Ascending aorta (tissue), 2 donors: ENCODE results near the gene MAPK11. TPM values are rescaled to one million over a fixed set of nuclear protein-coding genes. Genes with fewer than 3 reads are reported as not detected.
A peak's percentile ranks its signal among the peaks of the same experiment; 100 is the strongest.

Experiments used
- DNase-seq, 2 donors: peaks; one replicate each; pipeline ENCODE4 v3.0.0-alpha.2; 2019; ENCODE audit warnings: low spot score in 2 of 2
- H3K27ac ChIP-seq, 2 donors: fragments of 200-600 bp; sonication (generic); one replicate each; pipeline ENCODE4 v1.5.1; 2016 to 2017; ENCODE audit warnings: mild to moderate bottlenecking in 1 of 2
- H3K27me3 ChIP-seq: fragments of 200-600 bp; sonication (generic); one replicate; pipeline ENCODE4 v1.5.1; 2017
- H3K36me3 ChIP-seq, 2 donors: fragments of 200-600 bp; sonication (generic); one replicate each; pipeline ENCODE4 v1.5.1; 2016
- H3K4me1 ChIP-seq, 2 donors: fragments of 200-600 bp; sonication (generic); one replicate each; pipeline ENCODE4 v1.5.1; 2016 to 2017; ENCODE audit warnings: mild to moderate bottlenecking in 1 of 2
- H3K4me3 ChIP-seq, 2 donors: fragments of 200-600 bp; sonication (generic); one replicate each; pipeline ENCODE4 v1.5.1; 2016 to 2017; ENCODE audit warnings: mild to moderate bottlenecking in 1 of 2
- H3K9me3 ChIP-seq, 2 donors: fragments of 200-600 bp; sonication (generic); one replicate each; pipeline ENCODE4 v1.5.1; 2016
- intact Hi-C: fragments of 100-400 bp; cut with DNase I; formaldehyde crosslinking; loops from one replicate; pipeline ENCODE4 v1.15.1; 2023
- total RNA-seq: library from RNA; depleted of rRNA; stranded (reverse); fragments of >200 nt; gene quantifications from one replicate; pipeline ENCODE4 v1.1.0, GENCODE V29; 2016
- TF ChIP-seq, protein P1 (sequence below), 3 experiments: fragments of 200-600 bp in 2 of 3; fragments of 450-650 bp in 1 of 3; sonication (generic) in 2 of 3; IDR thresholded peaks; one replicate each; pipeline ENCODE4 v1.5.1; 2016 to 2019; ENCODE audit warnings: antibody characterized with exemption in 3 of 3, mild to moderate bottlenecking in 1 of 3, moderate library complexity in 1 of 3

The MAPK11 gene
- total RNA-seq, 1 donor from 2014 or later = 117 TPM

DNA sequence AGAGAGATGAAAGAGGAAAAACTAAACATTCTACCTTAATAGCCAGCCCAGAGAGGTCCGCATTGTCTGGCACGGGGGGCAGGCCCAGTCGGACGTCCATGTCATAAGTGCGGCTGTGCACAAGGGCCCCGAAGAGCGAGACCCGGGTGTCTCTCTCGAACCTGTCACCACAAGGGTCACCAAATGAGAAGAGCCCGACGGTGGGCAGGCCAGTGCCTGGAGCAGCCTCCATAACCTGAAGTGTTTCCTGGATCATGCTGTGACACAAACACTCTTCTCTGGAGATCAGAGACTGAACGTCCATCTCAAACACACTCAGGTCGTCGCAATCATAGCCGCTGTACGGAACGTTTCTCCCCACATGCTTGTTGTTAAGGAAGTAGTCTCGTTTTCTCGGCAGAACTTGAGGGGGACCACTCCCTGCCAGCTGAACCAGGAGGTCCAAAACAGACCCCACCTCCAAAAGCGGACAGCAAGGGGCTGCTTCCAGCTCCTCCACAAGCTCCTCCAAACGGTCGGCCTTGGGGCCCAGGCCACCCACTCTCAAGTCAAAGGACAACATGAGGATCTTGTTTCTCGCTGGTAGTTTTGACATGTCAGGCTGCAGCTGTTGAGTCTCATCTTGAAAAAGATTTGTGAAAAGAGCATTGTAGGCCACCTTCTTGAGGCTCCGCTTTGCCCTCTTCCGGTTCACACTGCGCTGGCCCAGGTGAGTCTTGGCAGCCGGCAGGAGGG lies 26.3 kb downstream of the MAPK11 start:
- Histone ChIP-seq H3K27ac (peak overlapping the region; percentile 92 to 95), H3K4me3 (peak overlapping the region; percentile 70 to 91), H3K9me3 (no peaks in the 10 kb centered on the region), H3K4me1 (peaks cover 13 to 35% of the 10 kb centered on the region in 2 donors), H3K36me3 (peaks cover 13 to 26% of the 10 kb centered on the region in 2 donors), H3K27me3 (no peaks in the 10 kb centered on the region)
- TF ChIP-seq, protein P1, sequence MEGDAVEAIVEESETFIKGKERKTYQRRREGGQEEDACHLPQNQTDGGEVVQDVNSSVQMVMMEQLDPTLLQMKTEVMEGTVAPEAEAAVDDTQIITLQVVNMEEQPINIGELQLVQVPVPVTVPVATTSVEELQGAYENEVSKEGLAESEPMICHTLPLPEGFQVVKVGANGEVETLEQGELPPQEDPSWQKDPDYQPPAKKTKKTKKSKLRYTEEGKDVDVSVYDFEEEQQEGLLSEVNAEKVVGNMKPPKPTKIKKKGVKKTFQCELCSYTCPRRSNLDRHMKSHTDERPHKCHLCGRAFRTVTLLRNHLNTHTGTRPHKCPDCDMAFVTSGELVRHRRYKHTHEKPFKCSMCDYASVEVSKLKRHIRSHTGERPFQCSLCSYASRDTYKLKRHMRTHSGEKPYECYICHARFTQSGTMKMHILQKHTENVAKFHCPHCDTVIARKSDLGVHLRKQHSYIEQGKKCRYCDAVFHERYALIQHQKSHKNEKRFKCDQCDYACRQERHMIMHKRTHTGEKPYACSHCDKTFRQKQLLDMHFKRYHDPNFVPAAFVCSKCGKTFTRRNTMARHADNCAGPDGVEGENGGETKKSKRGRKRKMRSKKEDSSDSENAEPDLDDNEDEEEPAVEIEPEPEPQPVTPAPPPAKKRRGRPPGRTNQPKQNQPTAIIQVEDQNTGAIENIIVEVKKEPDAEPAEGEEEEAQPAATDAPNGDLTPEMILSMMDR (IDR thresholded peaks at IDR 0.05) = no peak
- intact Hi-C loops = loop anchor here (2.0 to 5.0 kb wide), 5 partner anchors 42 to 383 kb away; partner anchors contain the start of genes ARSA, LMF2, PPP6R2 and SELENOO
- DNase-seq = no peak

DNA sequence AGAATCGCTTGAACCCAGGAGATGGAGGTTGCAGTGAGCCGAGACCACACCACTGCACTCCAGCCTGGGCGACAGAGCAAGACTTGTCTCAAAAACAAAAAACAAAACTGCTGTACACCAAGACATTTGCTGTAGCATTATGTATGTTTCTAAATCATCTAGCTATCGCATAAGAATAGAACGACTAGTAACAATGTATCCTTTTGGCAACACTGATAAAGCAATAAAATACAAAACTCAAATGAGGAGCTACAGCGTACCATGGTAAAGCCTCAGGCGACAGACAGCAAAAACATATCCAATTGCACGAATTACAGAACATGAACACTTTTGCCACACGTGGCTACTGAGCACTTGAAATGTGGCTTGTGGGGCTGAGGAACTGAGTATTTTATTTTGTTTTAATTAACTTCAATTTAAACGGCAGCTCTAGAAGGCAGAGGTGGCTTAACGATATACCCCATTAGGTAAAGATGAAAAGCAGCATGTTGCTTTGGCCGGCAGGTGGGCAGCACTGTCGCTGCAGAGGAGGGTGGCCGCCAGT lies 27.7 kb downstream of the MAPK11 start:
- intact Hi-C loops = loop anchor here (5.0 kb wide), 2 partner anchors 40 to 385 kb away; partner anchors contain the start of genes ARSA and SELENOO
- H3K9me3 ChIP-seq = no peaks in the 10 kb centered on the region
- peak overlapping the region; percentile 70 to 91 for H3K4me3 ChIP-seq
- TF ChIP-seq, protein P1 (IDR thresholded peaks at IDR 0.05) = no peak
- H3K27ac ChIP-seq = no peak overlapping the region
- peaks cover 13 to 35% of the 10 kb centered on the region in 2 donors for H3K4me1 ChIP-seq
- peaks cover 20 to 22% of the 10 kb centered on the region in 2 donors for H3K36me3 ChIP-seq
- no peaks in the 10 kb centered on the region for H3K27me3 ChIP-seq
- no peak for DNase-seq

DNA sequence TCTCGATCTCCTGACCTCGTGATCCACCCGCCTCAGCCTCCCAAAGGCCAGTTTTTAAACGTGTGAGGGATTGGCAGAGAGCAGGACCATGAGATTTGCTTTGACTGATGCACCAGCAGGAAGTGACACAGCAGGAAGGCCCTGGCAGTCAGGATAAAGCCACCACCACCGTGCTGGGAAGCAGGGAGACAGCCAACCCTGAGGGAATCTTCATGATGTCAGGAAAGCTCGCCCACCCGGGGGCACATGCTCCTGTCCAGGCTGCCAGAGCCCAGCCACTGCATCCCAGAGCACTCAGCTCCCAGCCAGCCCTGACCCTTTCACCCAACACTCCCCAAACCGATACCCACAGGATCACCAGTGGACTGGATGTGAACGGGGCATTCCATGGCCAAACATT lies 31.4 kb downstream of the MAPK11 start:
- peaks cover 8 to 26% of the 10 kb centered on the region in 2 donors for H3K4me1 ChIP-seq
- H3K4me3 ChIP-seq = no peak overlapping the region
- intact Hi-C loops = no loop called here
- no peak for DNase-seq
- H3K27ac ChIP-seq = no peak overlapping the region
- H3K36me3 ChIP-seq = peaks cover 22 to 29% of the 10 kb centered on the region in 2 donors
- H3K27me3 ChIP-seq = no peaks in the 10 kb centered on the region
- TF ChIP-seq, protein P1 (IDR thresholded peaks at IDR 0.05) = no peak
- no peaks in the 10 kb centered on the region for H3K9me3 ChIP-seq

DNA sequence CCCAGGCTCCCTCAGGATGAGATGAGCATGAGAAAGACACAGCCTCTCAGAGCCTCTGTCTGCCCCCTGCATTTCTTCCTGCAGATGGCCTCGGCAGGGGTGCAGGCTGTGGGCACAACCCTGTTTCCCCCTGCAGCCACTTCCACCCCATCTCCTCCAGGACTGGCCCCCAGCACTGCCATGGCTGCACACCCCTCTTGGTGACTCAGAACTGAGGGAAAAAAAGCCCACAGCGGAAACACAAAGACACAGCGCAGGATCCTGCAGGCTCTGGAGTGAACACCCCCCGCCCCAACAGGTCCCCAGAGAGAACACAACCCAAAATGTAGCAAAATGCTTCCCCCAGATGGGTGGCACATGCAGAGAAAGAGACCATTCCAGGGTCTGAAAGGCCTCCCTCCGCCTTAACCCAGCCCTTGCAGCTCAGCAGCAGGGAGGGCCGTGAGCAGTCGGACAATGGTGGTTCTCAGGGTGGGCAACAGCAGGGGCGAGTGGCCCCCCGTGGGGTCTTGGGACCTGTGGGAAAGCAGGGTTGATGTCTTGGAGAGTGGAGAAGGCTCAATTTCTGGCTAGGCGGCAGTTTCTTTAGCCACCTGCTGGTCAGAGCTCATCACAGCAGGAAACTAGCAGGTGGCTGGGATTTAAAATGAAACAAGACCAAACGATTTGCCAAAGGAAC lies 33.3 kb downstream of the MAPK11 start:
- intact Hi-C loops = no loop called here

DNA sequence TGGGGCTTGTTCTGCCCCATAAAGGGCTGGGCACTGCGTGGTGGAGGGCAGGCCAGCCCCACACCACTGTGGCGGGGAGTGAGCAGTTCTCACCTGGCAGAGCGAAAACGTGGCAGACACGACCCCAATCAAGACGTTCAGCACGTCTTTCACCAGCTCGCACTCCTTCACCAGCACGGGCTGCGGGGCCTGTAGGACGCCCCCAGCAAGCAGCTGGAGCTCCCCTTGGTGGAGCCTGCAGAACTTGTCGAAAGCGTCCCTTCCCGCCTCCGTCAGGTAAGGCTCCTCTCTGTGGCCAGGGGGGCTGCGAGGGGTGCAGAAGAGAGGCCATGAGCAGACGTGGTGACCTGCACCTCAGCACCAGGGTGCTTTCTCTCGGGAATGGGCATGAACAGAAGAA lies 37.0 kb downstream of the MAPK11 start:
- Histone ChIP-seq H3K4me1 (no peaks in the 10 kb centered on the region), H3K9me3 (no peaks in the 10 kb centered on the region), H3K4me3 (no peak overlapping the region), H3K27me3 (no peaks in the 10 kb centered on the region), H3K27ac (no peak overlapping the region), H3K36me3 (peaks cover 29 to 32% of the 10 kb centered on the region in 2 donors)
- no peak for DNase-seq
- intact Hi-C loops = no loop called here
- TF ChIP-seq, protein P1 (IDR thresholded peaks at IDR 0.05) = no peak

More for the DNA sequence above, 33.3 kb downstream of the MAPK11 start:
- Histone ChIP-seq H3K4me3 (no peak overlapping the region), H3K27ac (no peak overlapping the region), H3K4me1 (peaks cover 0 to 9% of the 10 kb centered on the region in 2 donors), H3K9me3 (no peaks in the 10 kb centered on the region), H3K27me3 (no peaks in the 10 kb centered on the region), H3K36me3 (peaks cover 29 to 31% of the 10 kb centered on the region in 2 donors)
- no peak for DNase-seq
- TF ChIP-seq, protein P1 (IDR thresholded peaks at IDR 0.05) = no peak
